Mucosa of stomach (tissue), 1 donor: ENCODE measurements around the gene PID1.

Experiments
- H3K27me3 ChIP-seq: one replicate; pipeline ENCODE4 v1.7.0; 2013; ENCODE audit warnings: mild to moderate bottlenecking, low read length; ENCODE audit not compliant: control insufficient read depth, insufficient read depth
- H3K36me3 ChIP-seq: one replicate; pipeline ENCODE4 v1.7.0; 2013; ENCODE audit warnings: low read length; ENCODE audit not compliant: control insufficient read depth, insufficient read depth
- H3K4me1 ChIP-seq: one replicate; pipeline ENCODE4 v1.7.0; 2013; ENCODE audit warnings: mild to moderate bottlenecking, low read length; ENCODE audit not compliant: control insufficient read depth, insufficient read depth
- H3K4me3 ChIP-seq: one replicate; pipeline ENCODE4 v1.7.0; 2013; ENCODE audit warnings: low read length
- H3K9ac ChIP-seq: one replicate; pipeline ENCODE4 v1.7.0; 2013; ENCODE audit warnings: mild to moderate bottlenecking, low read length, moderate library complexity
- H3K9me3 ChIP-seq: one replicate; pipeline ENCODE4 v1.7.0; 2013; ENCODE audit warnings: mild to moderate bottlenecking, low read length, moderate library complexity; ENCODE audit not compliant: control insufficient read depth
- donor health status: Pancreatic carcinoma.

The PID1 gene

DNA sequence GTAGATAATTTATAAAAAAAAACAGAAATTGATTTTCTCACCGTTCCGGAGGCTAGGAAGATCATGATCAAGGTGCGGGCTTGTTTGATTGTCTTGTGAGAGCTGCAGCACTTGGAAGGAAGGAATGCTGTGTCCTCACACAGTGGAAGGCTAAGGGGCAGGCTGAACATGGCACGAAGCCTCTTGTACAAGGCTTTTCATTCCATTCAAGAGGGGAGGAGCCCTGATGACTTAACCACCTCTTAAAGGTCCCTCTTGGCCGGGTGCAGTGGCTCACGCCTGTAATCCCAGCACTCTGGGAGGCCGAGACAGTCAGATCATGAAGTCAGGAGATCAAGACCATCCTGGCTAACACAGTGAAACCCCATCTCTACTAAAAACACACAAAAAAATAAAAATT, 39.2 kb downstream of the PID1 start:
- H3K4me3 ChIP-seq: no peak overlapping the region
- H3K9ac ChIP-seq: no peak overlapping the region
- H3K36me3 ChIP-seq: no peaks in the 10 kb centered on the region
- no peaks in the 10 kb centered on the region for H3K27me3 ChIP-seq
- H3K4me1 ChIP-seq: no peaks in the 10 kb centered on the region
- H3K9me3 ChIP-seq: no peaks in the 10 kb centered on the region

DNA sequence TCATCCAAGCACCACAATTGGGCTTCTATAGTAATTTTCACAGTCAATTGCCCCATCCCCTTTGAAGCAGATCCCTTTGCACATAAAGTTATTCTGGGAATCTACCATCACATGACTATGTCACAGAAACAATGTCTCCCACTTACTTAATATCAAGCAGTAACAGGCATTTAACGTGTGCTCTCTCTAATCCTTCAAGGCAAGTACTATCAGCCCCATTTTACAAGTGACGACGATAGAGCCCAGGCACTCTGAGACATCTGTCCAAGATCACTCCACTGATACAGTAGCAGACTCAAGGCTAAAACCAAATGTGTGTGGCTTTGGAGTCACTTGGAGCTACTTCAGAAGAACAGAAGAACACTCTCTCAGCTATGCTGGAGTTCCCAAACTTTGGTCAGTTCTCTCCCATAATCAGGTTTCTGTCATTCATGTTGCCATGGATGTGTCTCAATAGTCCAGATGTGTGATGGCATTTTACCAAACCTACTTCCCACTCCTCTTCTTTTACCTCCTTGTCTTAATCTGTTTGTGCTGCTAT, 39.7 kb downstream of the PID1 start:
- Histone ChIP-seq H3K4me1 (no peaks in the 10 kb centered on the region), H3K9ac (no peak overlapping the region), H3K36me3 (no peaks in the 10 kb centered on the region), H3K27me3 (no peaks in the 10 kb centered on the region), H3K9me3 (no peaks in the 10 kb centered on the region), H3K4me3 (no peak overlapping the region)

DNA sequence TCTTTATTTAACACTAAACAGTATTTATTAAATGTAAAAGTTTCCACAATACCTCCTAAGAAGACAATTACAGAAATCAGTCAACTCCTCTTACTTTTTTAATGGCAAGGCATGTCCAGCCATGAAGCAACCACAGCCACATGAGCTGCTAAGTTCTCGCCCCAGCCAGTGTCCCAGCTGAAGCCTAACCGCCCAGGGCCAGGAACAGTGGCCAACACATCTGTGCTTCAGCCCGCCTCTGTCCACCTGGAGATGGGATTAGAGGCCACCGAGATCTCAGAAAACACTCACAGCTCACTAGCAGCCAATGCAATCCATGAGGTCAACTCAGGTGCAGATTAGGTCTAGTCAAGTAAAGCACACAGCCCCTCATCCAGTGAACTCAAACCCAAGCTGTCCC, 40.2 kb downstream of the PID1 start:
- H3K4me1 ChIP-seq: no peaks in the 10 kb centered on the region
- no peaks in the 10 kb centered on the region for H3K36me3 ChIP-seq
- H3K4me3 ChIP-seq: no peak overlapping the region
- H3K9me3 ChIP-seq: no peaks in the 10 kb centered on the region
- H3K9ac ChIP-seq: no peak overlapping the region
- no peaks in the 10 kb centered on the region for H3K27me3 ChIP-seq

DNA sequence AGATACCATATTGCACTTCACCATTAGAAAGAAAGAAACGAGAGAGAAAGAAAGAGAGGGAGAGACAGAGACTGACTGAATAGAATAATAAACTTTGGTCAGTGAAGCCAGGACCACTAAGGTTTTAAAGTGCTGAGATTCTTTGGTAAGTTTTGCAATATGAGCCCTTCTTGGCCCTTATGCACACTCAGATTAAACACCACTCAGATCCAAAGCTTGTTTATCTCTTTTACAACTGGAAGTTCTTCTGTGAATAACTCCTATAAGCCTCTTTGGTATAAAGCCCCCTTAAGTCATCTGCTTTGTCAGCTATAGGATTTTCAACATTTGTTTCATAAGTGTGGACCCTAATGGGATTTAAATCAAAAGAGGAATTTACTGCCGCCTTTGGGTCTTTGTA, 40.8 kb downstream of the PID1 start:
- Histone ChIP-seq H3K9ac (no peak overlapping the region), H3K4me3 (no peak overlapping the region), H3K4me1 (no peaks in the 10 kb centered on the region), H3K36me3 (no peaks in the 10 kb centered on the region), H3K9me3 (no peaks in the 10 kb centered on the region), H3K27me3 (no peaks in the 10 kb centered on the region)

DNA sequence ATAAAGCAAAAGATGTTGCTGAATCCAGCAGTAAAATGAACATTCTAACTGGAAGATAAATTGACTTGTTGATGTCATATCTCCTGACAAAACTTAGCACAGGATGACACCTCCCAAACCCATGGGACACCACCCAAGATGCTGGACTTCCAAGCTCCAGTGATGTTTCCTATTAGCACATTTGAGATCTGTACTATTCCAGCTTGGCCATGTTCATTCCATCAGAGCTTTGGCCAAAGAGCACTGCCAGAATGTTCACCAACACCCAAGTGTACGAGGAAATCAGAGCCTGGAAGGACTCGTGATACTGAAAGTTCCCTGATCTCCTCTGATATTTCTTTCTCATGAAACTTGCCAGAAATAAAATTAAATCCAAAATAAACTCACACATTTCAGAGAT, 44.7 kb downstream of the PID1 start:
- H3K9ac ChIP-seq: no peak overlapping the region
- H3K4me3 ChIP-seq: no peak overlapping the region
- no peaks in the 10 kb centered on the region for H3K9me3 ChIP-seq
- no peaks in the 10 kb centered on the region for H3K4me1 ChIP-seq
- no peaks in the 10 kb centered on the region for H3K36me3 ChIP-seq
- H3K27me3 ChIP-seq: no peaks in the 10 kb centered on the region

DNA sequence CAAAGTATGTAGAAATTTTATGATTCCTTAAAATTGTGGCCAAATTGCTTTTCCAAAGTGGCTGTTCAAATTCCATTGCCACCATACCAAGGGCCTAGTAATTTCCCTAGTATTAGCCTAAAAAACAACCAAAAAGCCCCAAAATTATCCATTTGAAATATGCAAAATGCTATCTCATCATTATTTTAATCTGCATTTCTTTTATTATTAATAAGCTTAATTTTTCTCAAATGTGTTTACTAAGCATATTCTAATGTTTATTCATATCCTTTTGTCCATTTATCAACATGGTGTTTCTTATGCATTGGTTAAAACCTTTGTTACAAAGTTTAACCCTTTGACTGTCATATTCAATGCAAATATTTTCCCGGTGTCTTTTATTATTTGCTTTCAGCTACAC, 48.0 kb downstream of the PID1 start:
- Histone ChIP-seq H3K9ac (no peak overlapping the region), H3K4me3 (no peak overlapping the region), H3K4me1 (peaks cover 4% of the 10 kb centered on the region), H3K9me3 (no peaks in the 10 kb centered on the region), H3K27me3 (no peaks in the 10 kb centered on the region), H3K36me3 (no peaks in the 10 kb centered on the region)

DNA sequence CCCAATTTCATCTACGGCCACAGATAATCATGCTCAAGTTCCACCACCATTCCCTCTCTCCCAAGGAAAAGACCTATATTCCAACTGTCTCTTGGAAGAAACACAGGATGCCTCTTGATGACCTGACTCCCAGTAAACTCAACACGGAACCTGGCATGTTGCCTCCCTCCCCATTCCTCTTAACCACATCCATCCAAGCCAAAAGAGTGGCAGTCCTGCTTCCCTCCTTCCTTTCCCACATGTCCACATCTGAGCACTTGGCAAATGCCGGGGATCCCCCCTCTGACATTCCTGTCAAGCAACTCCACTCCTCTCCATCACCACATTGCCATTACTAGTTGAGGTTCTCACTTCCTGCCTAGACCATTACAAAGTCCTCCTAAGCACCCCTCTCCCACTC, 49.4 kb downstream of the PID1 start:
- Histone ChIP-seq H3K9ac (no peak overlapping the region), H3K36me3 (no peaks in the 10 kb centered on the region), H3K9me3 (no peaks in the 10 kb centered on the region), H3K4me1 (peaks cover 4% of the 10 kb centered on the region), H3K27me3 (no peaks in the 10 kb centered on the region), H3K4me3 (no peak overlapping the region)

DNA sequence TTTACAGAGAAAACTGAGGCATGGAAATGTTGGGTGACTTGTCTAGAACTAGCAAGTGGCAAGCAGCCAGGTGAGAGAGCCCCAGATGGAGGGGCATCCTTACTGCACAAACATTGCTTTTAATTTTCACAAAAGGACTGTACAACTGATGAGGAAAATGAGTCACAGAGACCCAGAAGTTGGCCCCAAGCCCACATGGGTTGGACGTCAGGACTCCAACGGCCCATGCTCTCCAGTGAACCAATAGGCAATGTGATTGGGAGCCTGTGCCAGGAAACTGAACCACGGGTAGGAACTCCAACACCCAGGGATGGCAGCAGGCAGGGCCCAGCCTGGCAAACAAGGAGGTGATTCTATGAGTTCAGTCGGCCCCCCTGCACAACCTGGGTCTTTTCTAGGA, 50.8 kb downstream of the PID1 start:
- H3K9me3 ChIP-seq: no peaks in the 10 kb centered on the region
- H3K4me3 ChIP-seq: no peak overlapping the region
- H3K4me1 ChIP-seq: peaks cover 4% of the 10 kb centered on the region
- H3K36me3 ChIP-seq: no peaks in the 10 kb centered on the region
- H3K9ac ChIP-seq: no peak overlapping the region
- H3K27me3 ChIP-seq: no peaks in the 10 kb centered on the region

DNA sequence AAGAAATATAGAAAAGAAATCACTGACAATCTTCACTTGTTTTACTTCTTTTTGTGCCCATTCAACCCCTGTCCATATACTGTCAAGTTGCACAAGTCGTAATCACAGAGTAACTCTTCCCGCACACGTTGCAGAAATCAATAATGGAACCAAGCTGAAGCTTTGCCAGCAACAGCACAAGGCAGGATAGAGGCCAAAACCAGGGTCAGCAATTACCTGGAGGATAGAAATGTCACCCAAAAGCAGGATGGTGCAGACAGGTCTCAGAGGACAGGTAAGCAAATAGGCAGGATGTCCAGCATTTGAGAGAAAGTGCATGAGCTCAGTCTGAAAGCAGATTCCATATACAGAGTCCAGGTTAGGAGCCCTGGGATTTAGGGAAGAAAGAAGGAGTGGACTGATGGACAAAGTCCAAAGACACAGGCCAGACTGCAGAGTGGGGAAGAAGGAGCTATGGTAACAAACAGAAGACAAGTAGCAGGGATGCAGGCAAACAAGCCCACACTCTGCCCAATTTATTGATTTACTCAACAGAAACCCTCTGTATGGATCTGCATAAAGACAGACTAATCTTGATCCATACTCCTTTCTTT, 52.7 kb downstream of the PID1 start:
- Histone ChIP-seq H3K9me3 (no peaks in the 10 kb centered on the region), H3K36me3 (no peaks in the 10 kb centered on the region), H3K27me3 (no peaks in the 10 kb centered on the region), H3K4me1 (peaks cover 4% of the 10 kb centered on the region), H3K9ac (no peak overlapping the region), H3K4me3 (no peak overlapping the region)

DNA sequence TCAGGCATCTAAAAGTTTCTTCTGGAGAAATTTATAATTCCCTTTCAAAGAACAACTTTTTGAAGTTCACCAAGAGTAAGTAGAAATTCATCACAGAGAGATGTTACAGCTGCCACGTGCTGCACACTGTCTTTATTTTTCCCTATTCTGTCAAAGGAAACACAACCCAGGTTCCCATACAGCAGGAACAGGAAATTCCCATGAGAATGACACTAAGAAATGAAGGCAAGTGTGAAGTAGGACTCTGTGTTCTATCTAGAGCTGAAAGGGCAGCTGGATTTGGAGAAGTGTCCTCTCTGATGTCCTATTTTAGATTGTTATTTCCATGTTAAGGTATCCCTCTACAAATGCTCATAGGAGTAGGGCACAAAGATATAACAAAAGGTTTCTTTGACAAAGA, 58.8 kb downstream of the PID1 start:
- H3K4me1 ChIP-seq: peaks cover 7% of the 10 kb centered on the region
- no peak overlapping the region for H3K4me3 ChIP-seq
- no peaks in the 10 kb centered on the region for H3K27me3 ChIP-seq
- H3K36me3 ChIP-seq: no peaks in the 10 kb centered on the region
- H3K9me3 ChIP-seq: no peaks in the 10 kb centered on the region
- no peak overlapping the region for H3K9ac ChIP-seq

DNA sequence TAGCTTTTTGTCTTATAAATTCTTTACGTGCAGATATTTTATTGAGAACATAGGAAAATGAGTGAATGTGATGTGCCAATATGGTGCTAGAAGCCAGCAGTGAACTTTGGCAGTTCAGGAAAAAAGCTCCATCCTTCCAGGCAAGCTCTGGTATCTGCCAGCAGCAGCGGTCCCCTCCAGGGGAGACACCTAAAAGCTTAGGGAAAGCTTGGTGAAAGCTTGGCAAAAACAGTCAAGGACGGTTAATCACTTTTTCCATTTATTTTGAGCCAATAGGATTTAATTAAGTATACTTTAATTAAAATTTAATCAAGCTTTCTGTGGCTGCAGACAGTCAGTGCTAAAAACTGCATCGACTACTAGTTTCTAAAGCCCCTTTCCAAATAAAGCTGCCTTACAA, 60.4 kb downstream of the PID1 start:
- Histone ChIP-seq H3K9me3 (no peaks in the 10 kb centered on the region), H3K9ac (no peak overlapping the region), H3K4me1 (peaks cover 7% of the 10 kb centered on the region)

DNA sequence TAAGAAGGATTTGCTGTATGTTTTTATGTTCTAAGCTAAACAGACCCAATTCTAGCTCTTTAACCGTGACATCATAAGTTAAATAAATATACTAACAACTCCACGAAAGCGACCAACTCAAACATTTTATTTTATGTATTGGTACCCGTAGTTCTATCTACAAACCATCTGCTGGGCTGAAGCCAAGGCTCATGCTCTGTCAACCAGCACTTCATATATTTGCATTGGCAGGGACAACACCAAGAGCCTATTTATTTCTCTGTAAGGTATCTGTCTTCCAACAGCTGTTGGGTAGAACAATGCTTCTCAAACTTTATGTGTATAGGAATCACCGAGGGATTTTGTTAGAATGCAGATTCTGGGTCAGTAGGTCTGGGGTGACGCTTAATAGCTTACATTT, 64.5 kb downstream of the PID1 start:
- Histone ChIP-seq H3K36me3 (no peaks in the 10 kb centered on the region), H3K27me3 (no peaks in the 10 kb centered on the region), H3K4me3 (no peak overlapping the region), H3K4me1 (peaks cover 4% of the 10 kb centered on the region), H3K9me3 (no peaks in the 10 kb centered on the region), H3K9ac (no peak overlapping the region)

More for the DNA sequence above, 60.4 kb downstream of the PID1 start:
- H3K36me3 ChIP-seq: no peaks in the 10 kb centered on the region
- H3K27me3 ChIP-seq: no peaks in the 10 kb centered on the region
- H3K4me3 ChIP-seq: no peak overlapping the region

DNA sequence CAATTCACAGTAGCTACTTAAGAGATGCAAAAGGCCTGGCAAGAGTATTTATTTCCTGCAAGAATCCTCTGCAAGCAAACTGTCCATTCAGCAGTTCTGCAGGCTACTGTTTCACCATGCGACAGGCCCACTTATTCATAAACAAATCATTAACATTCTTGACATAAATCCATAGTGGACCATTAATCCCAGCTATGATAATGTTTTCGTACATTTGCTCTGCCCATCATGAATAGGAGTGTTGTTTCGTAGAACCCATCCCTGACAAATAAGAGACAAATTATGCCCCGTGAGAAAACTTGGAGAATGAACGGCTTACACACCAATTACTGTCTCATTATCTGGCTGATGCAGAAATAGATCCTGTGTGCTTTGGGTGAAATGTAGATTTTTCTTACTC, 65.4 kb downstream of the PID1 start:
- Histone ChIP-seq H3K9ac (no peak overlapping the region), H3K9me3 (no peaks in the 10 kb centered on the region), H3K4me1 (peaks cover 4% of the 10 kb centered on the region), H3K36me3 (no peaks in the 10 kb centered on the region), H3K4me3 (no peak overlapping the region), H3K27me3 (no peaks in the 10 kb centered on the region)
